ENCODE data around the gene SRD5A3. TPM values are rescaled to one million over a fixed set of nuclear protein-coding genes. Genes with fewer than 3 reads are reported as not detected.
A peak's percentile ranks its signal among the peaks of the same experiment; 100 is the strongest.

The SRD5A3 gene
- total and polyA plus RNA-seq, 9 of the 15 experiments (the other 6 are each of a cell fraction or from before 2014, with no cell fraction given), result 2.5 to 37.0 (median 13.3) TPM

DNA sequence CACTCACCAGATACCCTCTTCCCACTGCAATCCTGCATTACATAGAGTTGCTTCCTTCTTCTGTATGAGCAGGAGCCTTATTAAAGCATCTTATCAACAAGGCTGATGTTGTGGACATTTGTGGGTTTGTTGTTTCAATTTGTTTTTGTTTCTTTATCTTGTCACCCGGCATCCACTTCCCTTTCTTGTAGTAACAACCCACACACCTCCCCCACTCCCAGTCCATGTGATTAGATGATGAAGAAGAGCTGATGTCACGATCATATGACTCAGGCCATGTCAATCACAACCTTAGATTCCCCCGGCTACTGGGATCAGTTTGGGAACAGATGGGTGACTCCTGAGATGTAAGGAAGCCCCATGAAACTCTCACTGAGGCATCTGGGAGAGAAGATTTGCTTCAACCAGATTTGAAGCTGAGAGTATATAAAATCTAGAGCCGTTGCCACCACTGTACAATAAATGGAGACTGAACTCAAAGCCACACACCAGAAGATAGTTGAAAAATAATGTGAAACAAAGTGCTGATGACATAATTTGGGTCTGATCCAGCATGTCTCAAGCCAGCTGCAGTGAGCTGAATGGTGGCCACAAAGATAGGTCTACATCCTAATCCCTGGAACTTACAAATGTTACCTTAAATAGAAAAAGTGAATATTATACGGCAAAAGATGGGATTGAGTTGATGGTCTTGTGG, 34.1 kb upstream of the SRD5A3 start:
- WGBS (ENCODE audit: insufficient coverage, low coverage, missing lambda C conversion rate), result 4% methylated on average over 5 of the region's 5 CpGs
- ChIA-PET CTCF (ENCODE audit: low intra/inter-chr PET ratio) (interaction anchor here (0.8 kb wide), 1 partner anchor 10 kb away, joined by 4 read pairs; no protein-coding TSS in a partner anchor), POLR2A (no interaction called here)
- ATAC-seq (peak; percentile 54), FAIRE-seq (no peak), DNase-seq (ENCODE audit: extremely low read depth in 1 of 4, low spot score in 3 of 4) (peak in 1 of 4 experiments; percentile 28)
- Histone ChIP-seq H4K20me1 (replicated peaks; ENCODE audit: control insufficient read depth, insufficient read depth, low read length) (no peaks in the 10 kb centered on the region), H3K9ac (ENCODE audit: insufficient read depth in 1 of 2, low read depth in 2 of 2, low read length in 2 of 2) (no peak overlapping the region), H3K4me1 (replicated peaks in 1 of 2; ENCODE audit: control insufficient read depth in 2 of 2, insufficient read depth in 2 of 2, low read length in 2 of 2) (peaks cover 0 to 12% of the 10 kb centered on the region in 2 experiments; a peak in 2 of 5 replicates), H3K36me3 (ENCODE audit: control insufficient read depth, insufficient read depth, low read length) (no peaks in the 10 kb centered on the region), H3K27ac (ENCODE audit: extremely low read depth, low read depth, low read length) (no peak overlapping the region), H3K79me2 (ENCODE audit: control insufficient read depth, insufficient read depth, low read length) (no peaks in the 10 kb centered on the region), H3K9me3 (replicated peaks; ENCODE audit: control insufficient read depth, insufficient read depth, low read depth, low read length) (no peaks in the 10 kb centered on the region), H3K4me3 (no peak overlapping the region), H3K9me1 (ENCODE audit: control insufficient read depth, insufficient read depth, low read length) (no peaks in the 10 kb centered on the region), H3K27me3 (ENCODE audit: control insufficient read depth in 2 of 2, insufficient read depth in 2 of 2, low read length in 2 of 2) (peaks cover 4 to 9% of the 10 kb centered on the region in 2 experiments; a peak in 3 of 5 replicates), H2AFZ (ENCODE audit: low read depth, low read length) (no peak overlapping the region), H3K4me2 (ENCODE audit: insufficient read depth, low read length) (no peak overlapping the region; the same call in 1 of the 2 replicates)
- in situ Hi-C loops (cut with MboI) (loop anchor here (10.0 to 25.0 kb wide), 2 partner anchors 327 to 1000 kb away; no protein-coding TSS in a partner anchor), intact Hi-C loops (cut with micrococcal nuclease) (no loop called here)
- BruUV-seq (replicated peaks), result no TSS peak
- TF ChIP-seq SNRNP70 (optimal IDR thresholded peaks at IDR 0.05; ENCODE audit: low read depth, low read length) (no peak), ZBTB8A (IDR thresholded peaks at IDR 0.05; ENCODE audit: partially characterized antibody) (no peak), E2F3 (CRISPR knock-in tag; IDR thresholded peaks at IDR 0.05) (no peak), DIDO1 (tag; IDR thresholded peaks at IDR 0.05; ENCODE audit: low read depth) (no peak), NCOA2 (IDR thresholded peaks at IDR 0.05; ENCODE audit: partially characterized antibody in 2 of 2) (no peak), PHF20 (IDR thresholded peaks at IDR 0.05; ENCODE audit: partially characterized antibody) (no peak), RNF2 (IDR thresholded peaks at IDR 0.05) (no peak), ELF4 (CRISPR knock-in tag; IDR thresholded peaks at IDR 0.05) (no peak)
- TF ChIP-seq, protein P1, sequence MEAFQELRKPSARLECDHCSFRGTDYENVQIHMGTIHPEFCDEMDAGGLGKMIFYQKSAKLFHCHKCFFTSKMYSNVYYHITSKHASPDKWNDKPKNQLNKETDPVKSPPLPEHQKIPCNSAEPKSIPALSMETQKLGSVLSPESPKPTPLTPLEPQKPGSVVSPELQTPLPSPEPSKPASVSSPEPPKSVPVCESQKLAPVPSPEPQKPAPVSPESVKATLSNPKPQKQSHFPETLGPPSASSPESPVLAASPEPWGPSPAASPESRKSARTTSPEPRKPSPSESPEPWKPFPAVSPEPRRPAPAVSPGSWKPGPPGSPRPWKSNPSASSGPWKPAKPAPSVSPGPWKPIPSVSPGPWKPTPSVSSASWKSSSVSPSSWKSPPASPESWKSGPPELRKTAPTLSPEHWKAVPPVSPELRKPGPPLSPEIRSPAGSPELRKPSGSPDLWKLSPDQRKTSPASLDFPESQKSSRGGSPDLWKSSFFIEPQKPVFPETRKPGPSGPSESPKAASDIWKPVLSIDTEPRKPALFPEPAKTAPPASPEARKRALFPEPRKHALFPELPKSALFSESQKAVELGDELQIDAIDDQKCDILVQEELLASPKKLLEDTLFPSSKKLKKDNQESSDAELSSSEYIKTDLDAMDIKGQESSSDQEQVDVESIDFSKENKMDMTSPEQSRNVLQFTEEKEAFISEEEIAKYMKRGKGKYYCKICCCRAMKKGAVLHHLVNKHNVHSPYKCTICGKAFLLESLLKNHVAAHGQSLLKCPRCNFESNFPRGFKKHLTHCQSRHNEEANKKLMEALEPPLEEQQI (IDR thresholded peaks at IDR 0.05), result no peak
- TF ChIP-seq, protein P2, sequence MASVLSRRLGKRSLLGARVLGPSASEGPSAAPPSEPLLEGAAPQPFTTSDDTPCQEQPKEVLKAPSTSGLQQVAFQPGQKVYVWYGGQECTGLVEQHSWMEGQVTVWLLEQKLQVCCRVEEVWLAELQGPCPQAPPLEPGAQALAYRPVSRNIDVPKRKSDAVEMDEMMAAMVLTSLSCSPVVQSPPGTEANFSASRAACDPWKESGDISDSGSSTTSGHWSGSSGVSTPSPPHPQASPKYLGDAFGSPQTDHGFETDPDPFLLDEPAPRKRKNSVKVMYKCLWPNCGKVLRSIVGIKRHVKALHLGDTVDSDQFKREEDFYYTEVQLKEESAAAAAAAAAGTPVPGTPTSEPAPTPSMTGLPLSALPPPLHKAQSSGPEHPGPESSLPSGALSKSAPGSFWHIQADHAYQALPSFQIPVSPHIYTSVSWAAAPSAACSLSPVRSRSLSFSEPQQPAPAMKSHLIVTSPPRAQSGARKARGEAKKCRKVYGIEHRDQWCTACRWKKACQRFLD (CRISPR knock-in tag; IDR thresholded peaks at IDR 0.05), result peak; percentile 58; the same call in 1 of the 2 replicates
- TF ChIP-seq, protein P3, sequence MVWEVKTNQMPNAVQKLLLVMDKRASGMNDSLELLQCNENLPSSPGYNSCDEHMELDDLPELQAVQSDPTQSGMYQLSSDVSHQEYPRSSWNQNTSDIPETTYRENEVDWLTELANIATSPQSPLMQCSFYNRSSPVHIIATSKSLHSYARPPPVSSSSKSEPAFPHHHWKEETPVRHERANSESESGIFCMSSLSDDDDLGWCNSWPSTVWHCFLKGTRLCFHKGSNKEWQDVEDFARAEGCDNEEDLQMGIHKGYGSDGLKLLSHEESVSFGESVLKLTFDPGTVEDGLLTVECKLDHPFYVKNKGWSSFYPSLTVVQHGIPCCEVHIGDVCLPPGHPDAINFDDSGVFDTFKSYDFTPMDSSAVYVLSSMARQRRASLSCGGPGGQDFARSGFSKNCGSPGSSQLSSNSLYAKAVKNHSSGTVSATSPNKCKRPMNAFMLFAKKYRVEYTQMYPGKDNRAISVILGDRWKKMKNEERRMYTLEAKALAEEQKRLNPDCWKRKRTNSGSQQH (CRISPR knock-in tag; IDR thresholded peaks at IDR 0.05), result no peak
- TF ChIP-seq, protein P4, sequence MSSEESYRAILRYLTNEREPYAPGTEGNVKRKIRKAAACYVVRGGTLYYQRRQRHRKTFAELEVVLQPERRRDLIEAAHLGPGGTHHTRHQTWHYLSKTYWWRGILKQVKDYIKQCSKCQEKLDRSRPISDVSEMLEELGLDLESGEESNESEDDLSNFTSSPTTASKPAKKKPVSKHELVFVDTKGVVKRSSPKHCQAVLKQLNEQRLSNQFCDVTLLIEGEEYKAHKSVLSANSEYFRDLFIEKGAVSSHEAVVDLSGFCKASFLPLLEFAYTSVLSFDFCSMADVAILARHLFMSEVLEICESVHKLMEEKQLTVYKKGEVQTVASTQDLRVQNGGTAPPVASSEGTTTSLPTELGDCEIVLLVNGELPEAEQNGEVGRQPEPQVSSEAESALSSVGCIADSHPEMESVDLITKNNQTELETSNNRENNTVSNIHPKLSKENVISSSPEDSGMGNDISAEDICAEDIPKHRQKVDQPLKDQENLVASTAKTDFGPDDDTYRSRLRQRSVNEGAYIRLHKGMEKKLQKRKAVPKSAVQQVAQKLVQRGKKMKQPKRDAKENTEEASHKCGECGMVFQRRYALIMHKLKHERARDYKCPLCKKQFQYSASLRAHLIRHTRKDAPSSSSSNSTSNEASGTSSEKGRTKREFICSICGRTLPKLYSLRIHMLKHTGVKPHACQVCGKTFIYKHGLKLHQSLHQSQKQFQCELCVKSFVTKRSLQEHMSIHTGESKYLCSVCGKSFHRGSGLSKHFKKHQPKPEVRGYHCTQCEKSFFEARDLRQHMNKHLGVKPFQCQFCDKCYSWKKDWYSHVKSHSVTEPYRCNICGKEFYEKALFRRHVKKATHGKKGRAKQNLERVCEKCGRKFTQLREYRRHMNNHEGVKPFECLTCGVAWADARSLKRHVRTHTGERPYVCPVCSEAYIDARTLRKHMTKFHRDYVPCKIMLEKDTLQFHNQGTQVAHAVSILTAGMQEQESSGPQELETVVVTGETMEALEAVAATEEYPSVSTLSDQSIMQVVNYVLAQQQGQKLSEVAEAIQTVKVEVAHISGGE (CRISPR knock-in tag; IDR thresholded peaks at IDR 0.05), result no peak
